ENCODE measurements around the gene UBA3.

The UBA3 gene

GRCh38 chr3:69085168-69085832, 5.1 kb upstream of the UBA3 start:
- peak overlapping the region; percentile 95 for H3K4me3 Mint-ChIP-seq
- TF ChIP-seq CTCF (IDR thresholded peaks at IDR 0.05) = no peak
- H3K27me3 Mint-ChIP-seq (ENCODE audit: low read depth, poor library complexity) = peaks cover 2% of the 10 kb centered on the region
- no peak overlapping the region for H3K27ac Mint-ChIP-seq
- H3K36me3 Mint-ChIP-seq (ENCODE audit: low read depth) = peaks cover 10% of the 10 kb centered on the region
- peak; percentile 28 for DNase-seq
- H3K4me1 Mint-ChIP-seq = peaks cover 70% of the 10 kb centered on the region
- H3K9me3 Mint-ChIP-seq = no peaks in the 10 kb centered on the region

- Mint-ChIP-seq H3K4me1 (peaks cover 64% of the 10 kb centered on the region), H3K27me3 (ENCODE audit: low read depth, poor library complexity) (peaks cover 2% of the 10 kb centered on the region), H3K9me3 (no peaks in the 10 kb centered on the region), H3K36me3 (ENCODE audit: low read depth) (peaks cover 5% of the 10 kb centered on the region), H3K27ac (no peak within 1 kb of the TSS), H3K4me3 (peak within 1 kb of the TSS; percentile 95)
- peak; percentile 89 for DNase-seq
- no peak for TF ChIP-seq CTCF (IDR thresholded peaks at IDR 0.05)
These were observed 4.4 kb upstream of the UBA3 start, which contains the start of gene ARL6IP5 for GRCh38 chr3:69084326-69085167. Gene ARL6IP5 (plus strand): TSS chr3:69084937. CDS start chr3:69085048, 111 bp downstream.

GRCh38 chr3:69082805-69083204, 2.6 kb upstream of the UBA3 start:
- Mint-ChIP-seq H3K4me3 (peak overlapping the region; percentile 53), H3K9me3 (no peaks in the 10 kb centered on the region), H3K4me1 (peaks cover 71% of the 10 kb centered on the region), H3K27me3 (ENCODE audit: low read depth, poor library complexity) (peaks cover 2% of the 10 kb centered on the region), H3K36me3 (ENCODE audit: low read depth) (peaks cover 3% of the 10 kb centered on the region), H3K27ac (peak overlapping the region; percentile 52)
- peak; percentile 43 for DNase-seq
- TF ChIP-seq CTCF (IDR thresholded peaks at IDR 0.05) = no peak

GRCh38 chr3:69082361-69082760, 2.2 kb upstream of the UBA3 start:
- no peak for DNase-seq
- H3K4me1 Mint-ChIP-seq = peaks cover 76% of the 10 kb centered on the region
- peaks cover 8% of the 10 kb centered on the region for H3K36me3 Mint-ChIP-seq (ENCODE audit: low read depth)
- H3K27me3 Mint-ChIP-seq (ENCODE audit: low read depth, poor library complexity) = peaks cover 2% of the 10 kb centered on the region
- H3K4me3 Mint-ChIP-seq = peak overlapping the region; percentile 53
- TF ChIP-seq CTCF (IDR thresholded peaks at IDR 0.05) = no peak
- H3K9me3 Mint-ChIP-seq = no peaks in the 10 kb centered on the region
- no peak overlapping the region for H3K27ac Mint-ChIP-seq

GRCh38 chr3:69081583-69082262, 1.6 kb upstream of the UBA3 start:
- Mint-ChIP-seq H3K27me3 (ENCODE audit: low read depth, poor library complexity) (peaks cover 2% of the 10 kb centered on the region), H3K4me1 (peaks cover 79% of the 10 kb centered on the region), H3K27ac (peak overlapping the region; percentile 16)

More at GRCh38 chr3:69081583-69082262, 1.6 kb upstream of the UBA3 start:
- Mint-ChIP-seq H3K9me3 (no peaks in the 10 kb centered on the region), H3K36me3 (ENCODE audit: low read depth) (peaks cover 14% of the 10 kb centered on the region), H3K4me3 (peak overlapping the region; percentile 14)
- TF ChIP-seq CTCF (IDR thresholded peaks at IDR 0.05) = no peak
- DNase-seq = no peak

All from nephron progenitor cell (in vitro differentiated cells).